ENCODE data around the gene UQCC2.

UQCC2 gene

GRCh38 chr6:33676416-33677142 lies 34.9 kb downstream of the UQCC2 start:
- DNase-seq (ENCODE audit: low spot score), result no peak

GRCh38 chr6:33675968-33676367 lies 35.5 kb downstream of the UQCC2 start:
- DNase-seq (ENCODE audit: low spot score), result no peak

GRCh38 chr6:33673851-33674250 lies 37.6 kb downstream of the UQCC2 start:
- DNase-seq (ENCODE audit: low spot score), result no peak

- DNase-seq (ENCODE audit: low spot score), result no peak
Measured at GRCh38 chr6:33672808-33673207, 38.7 kb downstream of the UQCC2 start.

- no peak for DNase-seq (ENCODE audit: low spot score)
Measured at GRCh38 chr6:33671744-33672072, 39.8 kb downstream of the UQCC2 start.

- no peak for DNase-seq (ENCODE audit: low spot score)
Measured at GRCh38 chr6:33670971-33671743, 40.3 kb downstream of the UQCC2 start.

GRCh38 chr6:33670086-33670660 lies 41.3 kb downstream of the UQCC2 start:
- DNase-seq (ENCODE audit: low spot score), result no peak

GRCh38 chr6:33668914-33669313 lies 42.6 kb downstream of the UQCC2 start:
- no peak for DNase-seq (ENCODE audit: low spot score)

GRCh38 chr6:33668328-33668727 lies 43.2 kb downstream of the UQCC2 start:
- no peak for DNase-seq (ENCODE audit: low spot score)

- no peak for DNase-seq (ENCODE audit: low spot score)
Measured at GRCh38 chr6:33667776-33668175, 43.7 kb downstream of the UQCC2 start.

GRCh38 chr6:33667072-33667471 lies 44.4 kb downstream of the UQCC2 start:
- no peak for DNase-seq (ENCODE audit: low spot score)

GRCh38 chr6:33665957-33666356 lies 45.5 kb downstream of the UQCC2 start:
- DNase-seq (ENCODE audit: low spot score), result no peak

- DNase-seq (ENCODE audit: low spot score), result no peak
Measured at GRCh38 chr6:33664506-33665057, 46.9 kb downstream of the UQCC2 start.

GRCh38 chr6:33663727-33664449 lies 47.6 kb downstream of the UQCC2 start:
- DNase-seq (ENCODE audit: low spot score), result no peak

GRCh38 chr6:33663028-33663427 lies 48.5 kb downstream of the UQCC2 start:
- no peak for DNase-seq (ENCODE audit: low spot score)

- DNase-seq (ENCODE audit: low spot score), result no peak
Measured at GRCh38 chr6:33662318-33662717, 49.2 kb downstream of the UQCC2 start.

GRCh38 chr6:33661106-33661838 lies 50.2 kb downstream of the UQCC2 start:
- DNase-seq (ENCODE audit: low spot score), result no peak

- DNase-seq (ENCODE audit: low spot score), result no peak
Measured at GRCh38 chr6:33659986-33660385, 51.5 kb downstream of the UQCC2 start.

GRCh38 chr6:33658982-33659689 lies 52.4 kb downstream of the UQCC2 start:
- DNase-seq (ENCODE audit: low spot score), result no peak

GRCh38 chr6:33656844-33657243 lies 54.7 kb downstream of the UQCC2 start:
- DNase-seq (ENCODE audit: low spot score), result no peak

Data from putamen (tissue), 1 donor.